CD14-positive monocyte (primary cell): Measurements from ENCODE around the gene CLDN20. TPM values are rescaled to one million over a fixed set of nuclear protein-coding genes. Genes with fewer than 3 reads are reported as not detected.

Source experiments
- DNase-seq, 3 donors: peaks; one replicate each; pipeline ENCODE4 v3.0.0-alpha.2; 2011 to 2022
- H2AFZ ChIP-seq: 2 replicates; pipeline ENCODE4 v1.6.0; 2012; ENCODE audit warnings: mild to moderate bottlenecking, low read depth, low read length, inconsistent platforms; ENCODE audit not compliant: insufficient read depth, poor library complexity, severe bottlenecking
- H3K27ac ChIP-seq, 2 donors: 1 replicate in 1 of 2; 2 replicates in 1 of 2; pipeline ENCODE4 v1.5.1; 2012 to 2013; ENCODE audit warnings: low read length in 2 of 2, control low read depth in 1 of 2, inconsistent platforms in 1 of 2, low read depth in 1 of 2, mild to moderate bottlenecking in 1 of 2
- H3K27me3 ChIP-seq, 2 donors: one replicate each; pipeline versions ENCODE4 v1.6.0 to v1.6.1; 2011 to 2013; ENCODE audit warnings: low read length in 2 of 2; ENCODE audit not compliant: control insufficient read depth in 2 of 2, insufficient read depth in 2 of 2
- H3K36me3 ChIP-seq, 2 donors: replicated peaks in 1 of 2; 1 replicate in 1 of 2; 2 replicates in 1 of 2; pipeline versions ENCODE4 v1.5.1 to v1.6.1; 2012 to 2013; ENCODE audit warnings: low read length in 2 of 2, control low read depth in 1 of 2, inconsistent platforms in 1 of 2, mild to moderate bottlenecking in 1 of 2; ENCODE audit not compliant: insufficient read depth in 2 of 2, control insufficient read depth in 1 of 2
- H3K4me1 ChIP-seq, 2 donors: 1 replicate in 1 of 2; 2 replicates in 1 of 2; pipeline versions ENCODE4 v1.5.1 to v1.6.1; 2012 to 2013; ENCODE audit warnings: low read length in 2 of 2, control low read depth in 1 of 2, inconsistent platforms in 1 of 2, mild to moderate bottlenecking in 1 of 2, moderate library complexity in 1 of 2; ENCODE audit not compliant: insufficient read depth in 2 of 2, control insufficient read depth in 1 of 2
- H3K4me2 ChIP-seq: replicated peaks from 2 replicates; pipeline ENCODE3; 2012; ENCODE audit warnings: low read length, moderate library complexity, mild to moderate bottlenecking; ENCODE audit not compliant: poor library complexity, severe bottlenecking; ENCODE audit errors: extremely low read depth
- H3K4me3 ChIP-seq, 3 experiments: fragments of 200-600 bp in 1 of 3; sonication (generic) in 1 of 3; replicated peaks in 1 of 3; 1 replicate in 2 of 3; 2 replicates in 1 of 3; pipeline ENCODE4 v1.5.1; 2011 to 2013; ENCODE audit warnings: low read length in 3 of 3, mild to moderate bottlenecking in 3 of 3, control low read depth in 2 of 3, low read depth in 2 of 3, inconsistent platforms in 1 of 3, moderate library complexity in 1 of 3
- H3K79me2 ChIP-seq: 2 replicates; pipeline ENCODE4 v1.6.0; 2012; ENCODE audit warnings: mild to moderate bottlenecking, control low read depth, inconsistent platforms, low read length, moderate library complexity; ENCODE audit not compliant: insufficient read depth
- H3K9ac ChIP-seq: 2 replicates; pipeline ENCODE4 v1.6.0; 2017; ENCODE audit warnings: low read length, mild to moderate bottlenecking; ENCODE audit not compliant: insufficient read depth, poor library complexity, severe bottlenecking
- H3K9me3 ChIP-seq, 2 donors: replicated peaks in 1 of 2; 1 replicate in 1 of 2; 2 replicates in 1 of 2; pipeline versions ENCODE4 v1.5.1 to v1.6.1; 2012 to 2013; ENCODE audit warnings: low read length in 2 of 2, control low read depth in 1 of 2; ENCODE audit not compliant: control insufficient read depth in 1 of 2, insufficient read depth in 1 of 2
- H4K20me1 ChIP-seq: 2 replicates; pipeline ENCODE4 v1.6.0; 2012; ENCODE audit warnings: mild to moderate bottlenecking, low read length, control low read depth, moderate library complexity; ENCODE audit not compliant: insufficient read depth
- H3K27ac Mint-ChIP-seq, 7 donors: one replicate each; pipeline ENCODE4 v1.8.0; 2020; ENCODE audit warnings: mild to moderate bottlenecking in 7 of 7, mixed read lengths in 7 of 7, moderate library complexity in 6 of 7, inconsistent platforms in 2 of 7
- H3K27me3 Mint-ChIP-seq, 3 donors: one replicate each; pipeline ENCODE4 v1.8.0; 2021 to 2022; ENCODE audit warnings: low read depth in 3 of 3, mild to moderate bottlenecking in 3 of 3, mixed read lengths in 3 of 3, moderate library complexity in 3 of 3, inconsistent platforms in 1 of 3
- H3K36me3 Mint-ChIP-seq, 2 donors: one replicate each; pipeline ENCODE4 v1.8.0; 2020; ENCODE audit warnings: mixed read lengths in 2 of 2, inconsistent platforms in 1 of 2, mild to moderate bottlenecking in 1 of 2
- H3K4me1 Mint-ChIP-seq: one replicate; pipeline ENCODE4 v1.8.0; 2020; ENCODE audit warnings: mild to moderate bottlenecking, mixed read lengths
- H3K4me3 Mint-ChIP-seq, 2 donors: one replicate each; pipeline ENCODE4 v1.8.0; 2020; ENCODE audit warnings: mild to moderate bottlenecking in 2 of 2, mixed read lengths in 2 of 2, moderate library complexity in 1 of 2
- H3K9me3 Mint-ChIP-seq, 7 donors: one replicate each; pipeline ENCODE4 v1.8.0; 2020 to 2022; ENCODE audit warnings: mixed read lengths in 7 of 7, mild to moderate bottlenecking in 6 of 7, moderate library complexity in 6 of 7, inconsistent platforms in 2 of 7
- WGBS: methylation state at CpG from one replicate; pipeline ENCODE4 v1.1.5; 2013; ENCODE audit warnings: missing lambda C conversion rate; ENCODE audit not compliant: insufficient coverage; 5-methylcytosine and 5-hydroxymethylcytosine counted together
- intact Hi-C, 2 donors: fragments of 100-400 bp; cut with micrococcal nuclease; formaldehyde crosslinking; loops; one replicate each; pipeline versions ENCODE4 v1.15.0 to v1.15.1; 2023
- polyA plus RNA-seq, 3 donors: library from polyadenylated mRNA; depleted of rRNA in 1 of 3; unstranded in 2 of 3; stranded (reverse) in 1 of 3; fragments of 300-500 nt in 2 of 3; fragments of >200 nt in 1 of 3; fragmentation: Illumina TruSeq in 2 of 3; gene quantifications; 1 replicate in 2 of 3; 2 replicates in 1 of 3; pipeline ENCODE4 v1.2.3, GENCODE V29; 2012 to 2021
- TF ChIP-seq, protein P1 (sequence below): fragments of 200-600 bp; IDR thresholded peaks from one replicate; pipeline ENCODE4 v1.8.0; 2022; ENCODE audit warnings: antibody characterized with exemption, mild to moderate bottlenecking

Gene CLDN20
- polyA plus RNA-seq, 3 donors = not detected

DNA sequence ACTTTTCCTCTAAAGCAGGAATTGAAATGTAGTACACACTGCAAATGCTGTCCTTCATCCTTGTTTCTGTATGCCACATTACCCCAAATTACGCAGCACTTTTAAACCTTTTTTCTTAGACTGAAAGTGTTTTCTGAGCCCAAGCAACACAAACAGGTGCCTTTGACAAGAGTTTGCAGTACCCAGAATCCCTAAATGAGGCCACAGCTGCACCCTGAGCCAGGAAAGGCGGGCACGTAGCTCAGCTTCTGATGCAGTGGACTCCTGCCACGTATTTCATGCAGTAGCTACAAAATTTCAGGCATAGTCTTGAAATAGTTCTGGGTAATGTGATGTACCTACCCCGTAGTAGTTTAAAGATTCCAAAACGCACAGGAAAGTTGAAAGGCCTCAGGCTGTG, 31.0 kb upstream of the CLDN20 start:
- Mint-ChIP-seq H3K4me3 (no peak overlapping the region), H3K27me3 (peaks cover 0 to 2% (median 0%) of the 10 kb centered on the region in 3 donors), H3K4me1 (no peaks in the 10 kb centered on the region), H3K36me3 (no peaks in the 10 kb centered on the region), H3K9me3 (peaks cover 2 to 12% (median 5%) of the 10 kb centered on the region in 7 donors), H3K27ac (no peak overlapping the region)
- no peaks in the 10 kb centered on the region for H3K27me3 ChIP-seq
- H2AFZ ChIP-seq = no peak overlapping the region
- no peak overlapping the region for H3K4me3 ChIP-seq
- no peaks in the 10 kb centered on the region for H4K20me1 ChIP-seq
- no peaks in the 10 kb centered on the region for H3K36me3 ChIP-seq
- TF ChIP-seq, protein P1, sequence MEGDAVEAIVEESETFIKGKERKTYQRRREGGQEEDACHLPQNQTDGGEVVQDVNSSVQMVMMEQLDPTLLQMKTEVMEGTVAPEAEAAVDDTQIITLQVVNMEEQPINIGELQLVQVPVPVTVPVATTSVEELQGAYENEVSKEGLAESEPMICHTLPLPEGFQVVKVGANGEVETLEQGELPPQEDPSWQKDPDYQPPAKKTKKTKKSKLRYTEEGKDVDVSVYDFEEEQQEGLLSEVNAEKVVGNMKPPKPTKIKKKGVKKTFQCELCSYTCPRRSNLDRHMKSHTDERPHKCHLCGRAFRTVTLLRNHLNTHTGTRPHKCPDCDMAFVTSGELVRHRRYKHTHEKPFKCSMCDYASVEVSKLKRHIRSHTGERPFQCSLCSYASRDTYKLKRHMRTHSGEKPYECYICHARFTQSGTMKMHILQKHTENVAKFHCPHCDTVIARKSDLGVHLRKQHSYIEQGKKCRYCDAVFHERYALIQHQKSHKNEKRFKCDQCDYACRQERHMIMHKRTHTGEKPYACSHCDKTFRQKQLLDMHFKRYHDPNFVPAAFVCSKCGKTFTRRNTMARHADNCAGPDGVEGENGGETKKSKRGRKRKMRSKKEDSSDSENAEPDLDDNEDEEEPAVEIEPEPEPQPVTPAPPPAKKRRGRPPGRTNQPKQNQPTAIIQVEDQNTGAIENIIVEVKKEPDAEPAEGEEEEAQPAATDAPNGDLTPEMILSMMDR = no peak
- no peak overlapping the region for H3K4me2 ChIP-seq
- intact Hi-C loops = no loop called here
- WGBS = 78% methylated on average over 5 of the region's 6 CpGs
- no peak overlapping the region for H3K9ac ChIP-seq
- H3K79me2 ChIP-seq = no peaks in the 10 kb centered on the region
- H3K27ac ChIP-seq = no peak overlapping the region
- peaks cover 0 to 9% of the 10 kb centered on the region in 2 donors for H3K9me3 ChIP-seq
- no peak for DNase-seq
- no peaks in the 10 kb centered on the region for H3K4me1 ChIP-seq

GRCh38 chr6:155234167-155234566, 29.6 kb upstream of the CLDN20 start:
- peaks cover 0 to 2% (median 1%) of the 10 kb centered on the region in 3 donors for H3K27me3 Mint-ChIP-seq
- intact Hi-C loops = no loop called here
- WGBS = 88% methylated on average over 2 of the region's 4 CpGs

More at GRCh38 chr6:155234167-155234566, 29.6 kb upstream of the CLDN20 start:
- H3K9ac ChIP-seq = no peak overlapping the region
- Mint-ChIP-seq H3K4me3 (no peak overlapping the region), H3K27ac (peak overlapping the region in 1 of 7 donors; percentile 8), H3K4me1 (no peaks in the 10 kb centered on the region), H3K36me3 (no peaks in the 10 kb centered on the region), H3K9me3 (peaks cover 4 to 14% (median 8%) of the 10 kb centered on the region in 7 donors)
- TF ChIP-seq, protein P1 = no peak
- no peaks in the 10 kb centered on the region for H3K36me3 ChIP-seq
- no peaks in the 10 kb centered on the region for H3K79me2 ChIP-seq
- H4K20me1 ChIP-seq = no peaks in the 10 kb centered on the region
- H3K27ac ChIP-seq = no peak overlapping the region
- H2AFZ ChIP-seq = no peak overlapping the region
- H3K4me2 ChIP-seq = no peak overlapping the region
- no peaks in the 10 kb centered on the region for H3K4me1 ChIP-seq
- H3K4me3 ChIP-seq = no peak overlapping the region
- no peaks in the 10 kb centered on the region for H3K27me3 ChIP-seq
- no peak for DNase-seq
- peaks cover 0 to 9% of the 10 kb centered on the region in 2 donors for H3K9me3 ChIP-seq
